ENCODE results near the gene MTHFR.

The MTHFR gene

DNA sequence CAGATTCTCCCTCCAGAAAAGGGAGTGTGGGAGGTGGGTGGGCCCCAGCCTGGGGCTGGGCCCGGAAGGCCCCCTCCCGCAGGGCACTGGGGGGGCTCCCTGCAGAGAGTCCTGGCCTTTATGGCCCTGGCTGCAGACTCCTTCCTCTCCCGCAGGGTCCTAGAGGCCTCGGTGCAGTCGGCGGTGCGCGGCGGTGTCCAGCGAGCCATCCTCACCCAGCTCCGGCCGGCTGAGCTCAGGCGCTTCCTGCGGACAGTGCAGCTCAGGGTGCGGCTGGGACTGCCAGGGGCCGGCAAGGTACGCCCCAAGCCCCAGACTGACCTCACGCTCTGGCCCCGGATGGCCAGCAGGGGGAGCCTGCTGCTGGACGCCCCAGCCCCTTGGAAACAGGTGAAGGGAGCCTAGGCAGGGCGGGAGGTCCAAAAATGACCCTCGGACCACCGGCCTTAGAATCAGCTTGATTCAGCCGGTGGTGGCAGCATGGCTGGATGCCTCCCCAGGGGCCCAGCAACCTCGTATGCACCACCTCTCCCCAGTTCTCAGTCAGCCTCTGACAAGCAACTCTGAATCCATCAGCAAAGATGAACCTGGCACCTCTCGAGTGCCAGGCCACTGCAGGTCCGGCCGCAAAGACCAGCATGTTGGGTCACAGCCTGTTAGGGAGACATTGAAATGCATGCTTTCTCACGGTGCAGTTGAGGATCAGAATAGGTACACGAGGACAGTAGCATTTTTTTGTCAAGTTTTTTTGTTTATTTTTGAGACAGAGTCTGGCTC lies 20.6 kb downstream of the MTHFR start:
- ATAC-seq = peak; percentile 86
- no peak for TF ChIP-seq ZNF565 (CRISPR knock-in tag; conservative IDR thresholded peaks at IDR 0.05; ENCODE audit: low read depth)
- TF ChIP-seq ARNTL (CRISPR knock-in tag; IDR thresholded peaks at IDR 0.05; ENCODE audit: borderline replicate concordance, low read depth) = no peak
- TF ChIP-seq RARB (CRISPR knock-in tag; IDR thresholded peaks at IDR 0.05) = no peak
- TF ChIP-seq ZNF8 (CRISPR knock-in tag; IDR thresholded peaks at IDR 0.05) = peak; percentile 37; the same call in 1 of the 2 replicates

DNA sequence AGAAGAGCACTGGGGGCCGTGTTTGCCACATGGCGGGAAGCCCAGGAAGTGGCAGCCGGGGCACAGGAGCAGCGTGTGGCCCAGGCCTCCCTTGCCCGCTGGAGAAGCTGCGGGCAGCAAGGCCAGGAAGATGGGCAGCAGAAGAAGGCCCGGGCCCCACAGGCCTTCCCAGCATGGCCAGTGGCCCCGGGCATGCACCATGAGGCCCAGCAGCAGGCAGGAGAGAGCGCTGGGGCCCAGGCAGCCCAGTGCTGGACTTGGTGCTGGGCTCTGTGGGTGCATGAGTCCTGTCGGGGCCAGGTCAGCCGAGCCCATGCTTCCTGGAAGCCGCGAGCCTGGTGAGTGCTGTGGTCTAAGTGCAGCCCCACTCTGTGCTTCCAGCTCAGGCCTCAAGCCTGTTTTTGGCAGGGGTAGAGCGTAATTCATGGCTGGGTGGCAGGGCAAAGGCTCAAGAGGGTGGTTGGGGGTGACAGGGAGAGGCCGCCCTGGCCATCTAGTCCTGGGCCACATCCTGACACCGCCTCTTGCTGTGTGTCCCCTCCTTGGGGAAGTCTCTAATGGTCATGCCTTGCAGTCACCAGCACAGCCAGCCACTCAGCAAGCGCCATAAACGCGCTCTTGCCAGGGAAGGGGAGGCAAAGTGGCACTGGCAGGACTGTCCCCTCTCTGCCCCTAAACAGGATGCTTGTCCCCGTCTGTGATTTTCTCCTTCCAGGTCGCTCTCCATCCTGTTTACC lies 21.3 kb downstream of the MTHFR start:
- ATAC-seq = no peak
- no peak for TF ChIP-seq ZNF565 (CRISPR knock-in tag; conservative IDR thresholded peaks at IDR 0.05; ENCODE audit: low read depth)
- no peak for TF ChIP-seq TCF4 (CRISPR knock-in tag; IDR thresholded peaks at IDR 0.05; ENCODE audit: borderline replicate concordance)
- TF ChIP-seq RARB (CRISPR knock-in tag; IDR thresholded peaks at IDR 0.05) = no peak
- TF ChIP-seq GLIS3 (CRISPR knock-in tag; IDR thresholded peaks at IDR 0.05) = no peak
- TF ChIP-seq ESRRG (CRISPR knock-in tag; IDR thresholded peaks at IDR 0.05) = no peak
- no peak for TF ChIP-seq ZFP30 (CRISPR knock-in tag; IDR thresholded peaks at IDR 0.05)
- no peak for TF ChIP-seq ZNF8 (CRISPR knock-in tag; IDR thresholded peaks at IDR 0.05)
- TF ChIP-seq, protein P1, sequence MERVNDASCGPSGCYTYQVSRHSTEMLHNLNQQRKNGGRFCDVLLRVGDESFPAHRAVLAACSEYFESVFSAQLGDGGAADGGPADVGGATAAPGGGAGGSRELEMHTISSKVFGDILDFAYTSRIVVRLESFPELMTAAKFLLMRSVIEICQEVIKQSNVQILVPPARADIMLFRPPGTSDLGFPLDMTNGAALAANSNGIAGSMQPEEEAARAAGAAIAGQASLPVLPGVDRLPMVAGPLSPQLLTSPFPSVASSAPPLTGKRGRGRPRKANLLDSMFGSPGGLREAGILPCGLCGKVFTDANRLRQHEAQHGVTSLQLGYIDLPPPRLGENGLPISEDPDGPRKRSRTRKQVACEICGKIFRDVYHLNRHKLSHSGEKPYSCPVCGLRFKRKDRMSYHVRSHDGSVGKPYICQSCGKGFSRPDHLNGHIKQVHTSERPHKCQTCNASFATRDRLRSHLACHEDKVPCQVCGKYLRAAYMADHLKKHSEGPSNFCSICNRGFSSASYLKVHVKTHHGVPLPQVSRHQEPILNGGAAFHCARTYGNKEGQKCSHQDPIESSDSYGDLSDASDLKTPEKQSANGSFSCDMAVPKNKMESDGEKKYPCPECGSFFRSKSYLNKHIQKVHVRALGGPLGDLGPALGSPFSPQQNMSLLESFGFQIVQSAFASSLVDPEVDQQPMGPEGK (CRISPR knock-in tag; IDR thresholded peaks at IDR 0.05; ENCODE audit: borderline replicate concordance) = no peak
- no peak for TF ChIP-seq ARNTL (CRISPR knock-in tag; IDR thresholded peaks at IDR 0.05; ENCODE audit: borderline replicate concordance, low read depth)
- TF ChIP-seq, protein P2, sequence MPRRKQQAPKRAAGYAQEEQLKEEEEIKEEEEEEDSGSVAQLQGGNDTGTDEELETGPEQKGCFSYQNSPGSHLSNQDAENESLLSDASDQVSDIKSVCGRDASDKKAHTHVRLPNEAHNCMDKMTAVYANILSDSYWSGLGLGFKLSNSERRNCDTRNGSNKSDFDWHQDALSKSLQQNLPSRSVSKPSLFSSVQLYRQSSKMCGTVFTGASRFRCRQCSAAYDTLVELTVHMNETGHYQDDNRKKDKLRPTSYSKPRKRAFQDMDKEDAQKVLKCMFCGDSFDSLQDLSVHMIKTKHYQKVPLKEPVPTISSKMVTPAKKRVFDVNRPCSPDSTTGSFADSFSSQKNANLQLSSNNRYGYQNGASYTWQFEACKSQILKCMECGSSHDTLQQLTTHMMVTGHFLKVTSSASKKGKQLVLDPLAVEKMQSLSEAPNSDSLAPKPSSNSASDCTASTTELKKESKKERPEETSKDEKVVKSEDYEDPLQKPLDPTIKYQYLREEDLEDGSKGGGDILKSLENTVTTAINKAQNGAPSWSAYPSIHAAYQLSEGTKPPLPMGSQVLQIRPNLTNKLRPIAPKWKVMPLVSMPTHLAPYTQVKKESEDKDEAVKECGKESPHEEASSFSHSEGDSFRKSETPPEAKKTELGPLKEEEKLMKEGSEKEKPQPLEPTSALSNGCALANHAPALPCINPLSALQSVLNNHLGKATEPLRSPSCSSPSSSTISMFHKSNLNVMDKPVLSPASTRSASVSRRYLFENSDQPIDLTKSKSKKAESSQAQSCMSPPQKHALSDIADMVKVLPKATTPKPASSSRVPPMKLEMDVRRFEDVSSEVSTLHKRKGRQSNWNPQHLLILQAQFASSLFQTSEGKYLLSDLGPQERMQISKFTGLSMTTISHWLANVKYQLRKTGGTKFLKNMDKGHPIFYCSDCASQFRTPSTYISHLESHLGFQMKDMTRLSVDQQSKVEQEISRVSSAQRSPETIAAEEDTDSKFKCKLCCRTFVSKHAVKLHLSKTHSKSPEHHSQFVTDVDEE (CRISPR knock-in tag; IDR thresholded peaks at IDR 0.05) = no peak
- TF ChIP-seq, protein P3, sequence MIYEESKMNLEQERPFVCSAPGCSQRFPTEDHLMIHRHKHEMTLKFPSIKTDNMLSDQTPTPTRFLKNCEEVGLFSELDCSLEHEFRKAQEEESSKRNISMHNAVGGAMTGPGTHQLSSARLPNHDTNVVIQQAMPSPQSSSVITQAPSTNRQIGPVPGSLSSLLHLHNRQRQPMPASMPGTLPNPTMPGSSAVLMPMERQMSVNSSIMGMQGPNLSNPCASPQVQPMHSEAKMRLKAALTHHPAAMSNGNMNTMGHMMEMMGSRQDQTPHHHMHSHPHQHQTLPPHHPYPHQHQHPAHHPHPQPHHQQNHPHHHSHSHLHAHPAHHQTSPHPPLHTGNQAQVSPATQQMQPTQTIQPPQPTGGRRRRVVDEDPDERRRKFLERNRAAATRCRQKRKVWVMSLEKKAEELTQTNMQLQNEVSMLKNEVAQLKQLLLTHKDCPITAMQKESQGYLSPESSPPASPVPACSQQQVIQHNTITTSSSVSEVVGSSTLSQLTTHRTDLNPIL (CRISPR knock-in tag; IDR thresholded peaks at IDR 0.05; ENCODE audit: low read depth) = no peak
- TF ChIP-seq, protein P4, sequence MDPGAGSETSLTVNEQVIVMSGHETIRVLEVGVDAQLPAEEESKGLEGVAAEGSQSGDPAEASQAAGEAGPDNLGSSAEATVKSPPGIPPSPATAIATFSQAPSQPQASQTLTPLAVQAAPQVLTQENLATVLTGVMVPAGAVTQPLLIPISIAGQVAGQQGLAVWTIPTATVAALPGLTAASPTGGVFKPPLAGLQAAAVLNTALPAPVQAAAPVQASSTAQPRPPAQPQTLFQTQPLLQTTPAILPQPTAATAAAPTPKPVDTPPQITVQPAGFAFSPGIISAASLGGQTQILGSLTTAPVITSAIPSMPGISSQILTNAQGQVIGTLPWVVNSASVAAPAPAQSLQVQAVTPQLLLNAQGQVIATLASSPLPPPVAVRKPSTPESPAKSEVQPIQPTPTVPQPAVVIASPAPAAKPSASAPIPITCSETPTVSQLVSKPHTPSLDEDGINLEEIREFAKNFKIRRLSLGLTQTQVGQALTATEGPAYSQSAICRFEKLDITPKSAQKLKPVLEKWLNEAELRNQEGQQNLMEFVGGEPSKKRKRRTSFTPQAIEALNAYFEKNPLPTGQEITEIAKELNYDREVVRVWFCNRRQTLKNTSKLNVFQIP (CRISPR knock-in tag; IDR thresholded peaks at IDR 0.05; ENCODE audit: borderline replicate concordance, low read depth) = no peak
- TF ChIP-seq OSR1 (CRISPR knock-in tag; IDR thresholded peaks at IDR 0.05) = no peak
- TF ChIP-seq SNAI2 (CRISPR knock-in tag; IDR thresholded peaks at IDR 0.05) = no peak
- TF ChIP-seq ZFP3 (CRISPR knock-in tag; IDR thresholded peaks at IDR 0.05) = no peak
- no peak for TF ChIP-seq TOX (CRISPR knock-in tag; IDR thresholded peaks at IDR 0.05; ENCODE audit: borderline replicate concordance)

DNA sequence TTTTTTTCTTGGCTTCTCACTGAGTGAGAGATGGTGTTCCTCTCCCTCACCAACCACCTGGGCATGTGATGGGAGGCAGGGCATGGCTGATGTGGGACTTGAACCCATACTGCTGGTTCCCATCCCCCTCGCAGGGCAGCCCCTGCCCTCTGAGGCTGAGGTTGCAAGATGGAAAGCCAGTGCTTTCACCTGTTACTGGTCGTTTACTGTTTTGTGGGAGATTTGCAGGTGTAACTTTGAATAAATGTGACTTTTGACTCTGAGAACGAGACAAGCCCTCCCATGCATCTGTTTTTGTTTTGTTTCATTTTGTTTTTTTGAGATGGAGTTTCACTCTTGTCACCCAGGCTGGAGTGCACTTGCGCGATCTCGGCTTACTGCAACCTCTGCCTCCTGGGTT lies 22.2 kb downstream of the MTHFR start:
- no peak for ATAC-seq
- no peak for TF ChIP-seq ZC3H10 (CRISPR knock-in tag; IDR thresholded peaks at IDR 0.05)
- no peak for TF ChIP-seq BACH2 (CRISPR knock-in tag; IDR thresholded peaks at IDR 0.05; ENCODE audit: borderline replicate concordance)
- TF ChIP-seq ZNF70 (CRISPR knock-in tag; IDR thresholded peaks at IDR 0.05) = no peak
- TF ChIP-seq, protein P2 (CRISPR knock-in tag; IDR thresholded peaks at IDR 0.05) = no peak
- no peak for TF ChIP-seq SNAI2 (CRISPR knock-in tag; IDR thresholded peaks at IDR 0.05)
- TF ChIP-seq, protein P4 (CRISPR knock-in tag; IDR thresholded peaks at IDR 0.05; ENCODE audit: borderline replicate concordance, low read depth) = no peak
- no peak for TF ChIP-seq GLIS3 (CRISPR knock-in tag; IDR thresholded peaks at IDR 0.05)
- TF ChIP-seq RARB (CRISPR knock-in tag; IDR thresholded peaks at IDR 0.05) = no peak
- no peak for TF ChIP-seq OSR1 (CRISPR knock-in tag; IDR thresholded peaks at IDR 0.05)
- TF ChIP-seq, protein P5, sequence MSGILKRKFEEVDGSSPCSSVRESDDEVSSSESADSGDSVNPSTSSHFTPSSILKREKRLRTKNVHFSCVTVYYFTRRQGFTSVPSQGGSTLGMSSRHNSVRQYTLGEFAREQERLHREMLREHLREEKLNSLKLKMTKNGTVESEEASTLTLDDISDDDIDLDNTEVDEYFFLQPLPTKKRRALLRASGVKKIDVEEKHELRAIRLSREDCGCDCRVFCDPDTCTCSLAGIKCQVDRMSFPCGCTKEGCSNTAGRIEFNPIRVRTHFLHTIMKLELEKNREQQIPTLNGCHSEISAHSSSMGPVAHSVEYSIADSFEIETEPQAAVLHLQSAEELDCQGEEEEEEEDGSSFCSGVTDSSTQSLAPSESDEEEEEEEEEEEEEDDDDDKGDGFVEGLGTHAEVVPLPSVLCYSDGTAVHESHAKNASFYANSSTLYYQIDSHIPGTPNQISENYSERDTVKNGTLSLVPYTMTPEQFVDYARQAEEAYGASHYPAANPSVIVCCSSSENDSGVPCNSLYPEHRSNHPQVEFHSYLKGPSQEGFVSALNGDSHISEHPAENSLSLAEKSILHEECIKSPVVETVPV (CRISPR knock-in tag; IDR thresholded peaks at IDR 0.05) = no peak
- no peak for TF ChIP-seq PPARA (CRISPR knock-in tag; IDR thresholded peaks at IDR 0.05; ENCODE audit: borderline replicate concordance)
- no peak for TF ChIP-seq ZNF565 (CRISPR knock-in tag; conservative IDR thresholded peaks at IDR 0.05; ENCODE audit: low read depth)
